Activated naive CD4-positive, alpha-beta T cell treated with anti-CD3 and anti-CD28 coated beads, Interleukin-2, amount 10 ng/mL, durations not matched to agents 7 days and 5 days (primary cell): ENCODE results near the gene NFE2L2.
"Not testable (repeated sequence)": the region's sequence is repeated elsewhere in the genome, so short reads cannot be mapped to it uniquely, and the experiment has no call there.

Experiments used
- CTCF ChIA-PET: fragments of 350-600 bp; sonication (Branson Sonifier 250); formaldehyde crosslinking; loops from one replicate; lab custom pipeline; 2021; ENCODE audit warnings: antibody characterized with exemption; lab: Charles Lee
- DNase-seq: peaks from one replicate; pipeline ENCODE4 v3.0.0-alpha.2; 2020
- H3K27ac Mint-ChIP-seq: one replicate; pipeline ENCODE4 v1.8.0; 2021; ENCODE audit warnings: mild to moderate bottlenecking, moderate library complexity, mixed read lengths
- H3K27me3 Mint-ChIP-seq: one replicate; pipeline ENCODE4 v1.8.0; 2021; ENCODE audit warnings: mild to moderate bottlenecking, mixed read lengths
- H3K36me3 Mint-ChIP-seq: one replicate; pipeline ENCODE4 v1.8.0; 2021; ENCODE audit warnings: mixed read lengths
- H3K4me1 Mint-ChIP-seq: one replicate; pipeline ENCODE4 v1.8.0; 2021; ENCODE audit warnings: mixed read lengths
- H3K4me3 Mint-ChIP-seq: one replicate; pipeline ENCODE4 v1.8.0; 2021; ENCODE audit warnings: mild to moderate bottlenecking, moderate library complexity, mixed read lengths
- H3K9me3 Mint-ChIP-seq: one replicate; pipeline ENCODE4 v1.8.0; 2021; ENCODE audit warnings: mixed read lengths

NFE2L2 gene

DNA sequence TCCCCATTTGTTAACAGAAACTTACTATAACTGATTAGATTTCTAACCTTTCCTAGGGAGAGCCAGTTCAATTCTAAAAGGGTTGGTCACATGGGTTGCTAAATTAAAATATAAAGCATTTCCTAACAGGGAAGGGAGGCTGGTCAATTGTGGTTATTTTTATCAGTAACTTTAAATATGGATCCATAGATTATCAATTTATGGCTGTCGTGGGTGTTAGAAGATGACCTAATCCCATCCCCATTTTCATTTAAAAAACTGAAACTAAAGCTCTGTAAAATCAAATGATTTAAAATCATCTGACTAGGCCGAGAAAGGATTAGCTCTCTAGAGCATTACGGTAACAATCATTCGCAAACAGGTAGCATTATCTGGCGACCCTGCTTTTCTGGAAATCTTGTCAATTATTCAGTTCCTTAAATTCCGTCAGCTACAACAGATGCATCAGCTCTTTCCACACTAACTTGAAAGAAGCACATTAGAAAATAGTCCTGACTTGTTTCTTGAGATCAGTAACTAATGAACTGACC, 52.9 kb downstream of the NFE2L2 start:
- CTCF ChIA-PET, result interaction anchor here (0.7 to 1.5 kb wide), 8 partner anchors 16 to 122 kb away, joined by 3 to 6 read pairs (median 4); partner anchors contain the start of gene NFE2L2
- no peak for DNase-seq
- Mint-ChIP-seq H3K27me3 (peaks cover 5% of the 10 kb centered on the region), H3K27ac (peak overlapping the region; percentile 99), H3K4me3 (peak overlapping the region; percentile 89), H3K36me3 (peaks cover 35% of the 10 kb centered on the region), H3K4me1 (peaks cover 46% of the 10 kb centered on the region), H3K9me3 (no peaks in the 10 kb centered on the region)

DNA sequence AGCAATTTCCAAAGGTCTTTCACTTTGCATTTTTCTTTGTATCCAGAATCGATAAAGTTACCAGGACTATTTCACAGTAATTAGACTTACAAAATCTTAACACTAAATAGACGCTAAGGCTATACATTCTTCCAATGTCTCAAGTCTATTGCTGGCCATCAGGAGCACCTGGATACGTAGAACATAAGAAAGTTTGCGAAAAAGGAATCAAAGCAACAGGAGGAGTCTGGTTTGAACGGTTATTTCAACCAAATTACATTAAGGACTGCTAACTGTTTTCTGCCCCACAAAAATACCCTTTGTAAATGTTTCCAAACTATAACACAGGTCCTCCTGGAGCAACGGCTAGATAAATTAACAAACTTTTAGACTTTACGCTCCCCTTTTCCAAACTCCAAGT, 53.4 kb downstream of the NFE2L2 start:
- peaks cover 32% of the 10 kb centered on the region for H3K36me3 Mint-ChIP-seq
- H3K4me3 Mint-ChIP-seq, result peak overlapping the region; percentile 89
- H3K9me3 Mint-ChIP-seq, result no peaks in the 10 kb centered on the region
- H3K27me3 Mint-ChIP-seq, result peaks cover 5% of the 10 kb centered on the region
- H3K27ac Mint-ChIP-seq, result peak overlapping the region; percentile 99
- H3K4me1 Mint-ChIP-seq, result peaks cover 44% of the 10 kb centered on the region
- CTCF ChIA-PET, result interaction anchor here (0.9 to 1.3 kb wide), 7 partner anchors 15 to 123 kb away, joined by 3 to 6 read pairs (median 5); no protein-coding TSS in a partner anchor
- no peak for DNase-seq

- Mint-ChIP-seq H3K9me3 (no peaks in the 10 kb centered on the region), H3K27me3 (no peaks in the 10 kb centered on the region), H3K4me1 (peaks cover 21% of the 10 kb centered on the region), H3K36me3 (peaks cover 5% of the 10 kb centered on the region), H3K4me3 (no peak overlapping the region), H3K27ac (no peak overlapping the region)
- DNase-seq, result no peak
- CTCF ChIA-PET, result no interaction called here
These were observed 57.4 kb downstream of the NFE2L2 start for GRCh38 chr2:177207101-177207500.

DNA sequence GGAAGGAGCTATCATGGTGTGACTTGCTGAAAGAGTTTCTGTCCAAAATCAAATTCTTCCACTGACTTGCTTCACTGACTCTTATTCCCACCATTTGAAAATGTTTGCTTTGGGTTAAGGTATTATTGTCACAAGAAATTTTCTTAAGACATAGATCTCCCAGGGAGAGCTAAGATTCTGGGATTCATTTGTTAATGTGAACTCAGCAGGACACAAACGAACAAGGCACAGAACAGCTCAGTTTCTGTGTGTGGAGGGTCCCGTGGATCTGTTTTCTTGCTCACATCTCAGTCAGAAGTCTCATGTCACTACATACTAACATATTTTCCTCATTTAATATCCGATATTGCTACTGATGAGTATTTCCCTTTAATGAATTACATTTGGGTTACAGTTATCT, 60.1 kb downstream of the NFE2L2 start:
- Mint-ChIP-seq H3K27me3 (no peaks in the 10 kb centered on the region), H3K4me1 (peaks cover 6% of the 10 kb centered on the region), H3K36me3 (peaks cover 2% of the 10 kb centered on the region), H3K4me3 (no peak overlapping the region), H3K27ac (no peak overlapping the region), H3K9me3 (no peaks in the 10 kb centered on the region)
- CTCF ChIA-PET, result no interaction called here
- no peak for DNase-seq

- Mint-ChIP-seq H3K27ac (no peak overlapping the region), H3K27me3 (no peaks in the 10 kb centered on the region), H3K4me3 (no peak overlapping the region), H3K36me3 (peaks cover 2% of the 10 kb centered on the region), H3K9me3 (no peaks in the 10 kb centered on the region), H3K4me1 (peaks cover 3% of the 10 kb centered on the region)
- no peak for DNase-seq
- CTCF ChIA-PET, result interaction anchor here (0.7 to 1.6 kb wide), 6 partner anchors 32 to 132 kb away, joined by 3 to 5 read pairs (median 4); no protein-coding TSS in a partner anchor
These were observed 62.6 kb downstream of the NFE2L2 start for GRCh38 chr2:177201919-177202346.

DNA sequence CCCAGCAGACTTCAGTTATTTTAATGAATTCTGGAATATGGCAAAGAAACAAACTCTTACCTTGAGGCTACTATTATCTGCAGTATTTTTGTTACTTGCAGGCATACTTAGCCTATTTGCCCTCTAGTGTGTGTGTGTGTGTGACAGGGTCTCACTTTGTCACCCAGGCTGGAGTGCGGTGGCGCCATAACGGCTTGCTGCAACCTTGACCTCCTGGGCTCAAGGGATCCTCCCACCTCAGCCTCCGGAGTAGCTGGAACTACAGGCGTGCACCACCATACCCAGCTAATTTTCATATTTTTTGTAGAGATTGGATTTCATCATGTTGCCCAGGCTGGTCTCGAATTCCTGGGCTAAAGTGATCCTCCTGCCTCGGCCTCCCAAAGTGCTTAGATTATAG, 64.1 kb downstream of the NFE2L2 start:
- not testable (repeated sequence) for H3K27me3 Mint-ChIP-seq, H3K27ac Mint-ChIP-seq, H3K36me3 Mint-ChIP-seq, H3K4me3 Mint-ChIP-seq, H3K9me3 Mint-ChIP-seq, DNase-seq, H3K4me1 Mint-ChIP-seq
- CTCF ChIA-PET, result interaction anchor here (1.4 kb wide), 1 partner anchor 110 kb away, joined by 3 read pairs; no protein-coding TSS in a partner anchor

- H3K9me3 Mint-ChIP-seq, result no peaks in the 10 kb centered on the region
- H3K4me3 Mint-ChIP-seq, result no peak overlapping the region
- H3K27me3 Mint-ChIP-seq, result no peaks in the 10 kb centered on the region
- no peaks in the 10 kb centered on the region for H3K36me3 Mint-ChIP-seq
- no peak for DNase-seq
- CTCF ChIA-PET, result interaction anchor here (0.9 to 1.6 kb wide), 3 partner anchors 17 to 69 kb away, joined by 3 to 4 read pairs (median 4); partner anchors contain the start of gene NFE2L2
- H3K27ac Mint-ChIP-seq, result no peak overlapping the region
- H3K4me1 Mint-ChIP-seq, result peaks cover 2% of the 10 kb centered on the region
These were observed 69.3 kb downstream of the NFE2L2 start for GRCh38 chr2:177195194-177195593.

GRCh38 chr2:177193240-177193639, 71.3 kb downstream of the NFE2L2 start:
- Mint-ChIP-seq H3K4me1 (peaks cover 2% of the 10 kb centered on the region), H3K9me3 (no peaks in the 10 kb centered on the region), H3K27me3 (no peaks in the 10 kb centered on the region), H3K4me3 (no peak overlapping the region), H3K36me3 (no peaks in the 10 kb centered on the region), H3K27ac (no peak overlapping the region)
- no peak for DNase-seq
- CTCF ChIA-PET, result interaction anchor here (0.9 kb wide), 1 partner anchor 28 kb away, joined by 6 read pairs; no protein-coding TSS in a partner anchor

DNA sequence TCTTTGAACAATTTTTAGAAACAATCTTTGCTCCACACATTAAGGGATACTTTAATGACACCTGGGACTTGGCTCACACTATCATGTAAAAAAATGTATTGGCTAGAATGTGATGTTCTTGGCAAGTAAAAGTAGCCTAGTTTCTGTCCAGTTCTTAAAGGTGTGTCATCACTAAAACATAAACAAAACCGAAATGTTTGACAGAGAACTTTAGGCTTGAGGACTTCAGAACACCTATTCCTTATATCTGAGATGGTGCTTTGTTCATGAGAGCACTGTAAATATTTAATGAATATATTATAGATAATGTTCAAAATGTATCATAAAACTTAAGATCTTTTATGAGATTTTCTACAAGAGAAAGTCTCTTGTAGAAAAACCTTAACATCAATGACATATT, 71.7 kb downstream of the NFE2L2 start:
- Mint-ChIP-seq H3K9me3 (no peaks in the 10 kb centered on the region), H3K4me3 (no peak overlapping the region), H3K36me3 (no peaks in the 10 kb centered on the region), H3K4me1 (peaks cover 2% of the 10 kb centered on the region), H3K27ac (no peak overlapping the region), H3K27me3 (no peaks in the 10 kb centered on the region)
- no peak for DNase-seq
- CTCF ChIA-PET, result no interaction called here

DNA sequence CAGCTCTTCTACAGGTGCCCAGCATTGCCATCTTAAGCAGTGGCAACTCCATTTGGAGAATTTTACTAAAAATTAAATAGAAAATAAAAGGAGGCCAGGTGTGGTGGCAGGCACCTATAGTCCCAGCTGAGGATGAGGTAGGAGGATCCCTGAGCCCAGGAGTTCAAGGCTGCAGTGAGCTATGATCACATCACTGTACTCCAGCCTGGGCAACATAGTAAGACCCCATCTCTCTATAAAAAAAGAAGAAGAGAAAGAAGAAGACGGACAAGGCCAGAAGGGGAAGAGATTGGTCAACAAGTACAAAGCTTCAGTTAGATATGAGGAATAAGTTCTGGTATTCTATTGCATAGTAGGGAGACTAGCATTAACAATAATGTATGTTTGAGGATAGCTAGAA, 73.6 kb downstream of the NFE2L2 start:
- CTCF ChIA-PET, result interaction anchor here (1.4 kb wide), 1 partner anchor 106 kb away, joined by 3 read pairs; no protein-coding TSS in a partner anchor
- H3K27ac Mint-ChIP-seq, result no peak overlapping the region
- H3K36me3 Mint-ChIP-seq, result no peaks in the 10 kb centered on the region
- peaks cover 7% of the 10 kb centered on the region for H3K27me3 Mint-ChIP-seq
- H3K4me3 Mint-ChIP-seq, result no peak overlapping the region
- H3K4me1 Mint-ChIP-seq, result peaks cover 2% of the 10 kb centered on the region
- H3K9me3 Mint-ChIP-seq, result no peaks in the 10 kb centered on the region
- DNase-seq, result no peak

DNA sequence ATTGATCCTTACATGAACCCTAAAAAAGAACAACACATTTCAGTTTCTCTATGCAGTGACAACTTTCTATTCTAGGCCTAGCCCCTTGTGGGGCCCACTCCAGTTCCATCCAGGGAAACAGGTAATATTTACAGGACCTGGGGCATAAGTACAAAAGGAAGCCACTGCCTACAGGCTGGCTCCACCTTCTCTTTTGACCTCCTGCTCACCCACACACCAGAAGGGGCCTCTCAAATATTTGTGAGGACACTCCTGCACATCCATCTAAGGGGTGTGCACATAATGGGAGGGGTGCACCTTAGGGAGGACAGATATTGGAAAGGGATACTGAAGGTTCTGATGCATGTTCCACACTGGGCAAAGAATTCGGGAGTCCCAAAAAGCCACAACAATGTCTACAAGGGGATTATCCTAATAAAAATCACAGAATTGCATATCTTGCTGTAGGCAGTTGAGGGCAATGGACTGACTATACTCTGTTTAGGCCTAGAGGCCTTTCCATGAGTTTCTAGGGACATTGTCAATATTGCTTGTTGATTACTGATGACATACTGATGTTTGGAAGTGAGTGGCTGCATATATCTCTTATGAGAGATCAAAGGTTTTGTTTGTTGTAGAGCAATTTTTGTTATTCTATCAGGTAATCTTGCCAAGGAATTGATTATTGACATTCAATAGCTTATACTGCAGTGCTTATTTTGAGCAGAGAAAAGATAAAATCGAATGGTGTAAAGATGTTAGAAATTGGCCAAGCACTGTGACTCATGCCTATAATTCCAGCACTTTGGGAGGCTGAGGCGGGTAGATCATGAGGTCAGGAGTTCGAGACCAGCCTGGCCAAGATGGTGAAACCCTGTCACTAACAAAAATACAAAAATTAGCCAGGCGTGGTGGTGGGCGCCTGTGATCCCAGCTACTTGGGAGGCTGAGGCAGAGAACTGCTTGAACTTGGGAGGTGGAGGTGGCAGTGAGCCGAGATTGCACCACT, 75.8 kb downstream of the NFE2L2 start:
- no peak for DNase-seq
- no peak overlapping the region for H3K4me3 Mint-ChIP-seq
- CTCF ChIA-PET, result interaction anchor here (0.6 kb wide), 2 partner anchors 8 to 187 kb away, joined by 3 read pairs; no protein-coding TSS in a partner anchor
- H3K36me3 Mint-ChIP-seq, result no peaks in the 10 kb centered on the region
- no peak overlapping the region for H3K27ac Mint-ChIP-seq
- H3K9me3 Mint-ChIP-seq, result no peaks in the 10 kb centered on the region
- H3K4me1 Mint-ChIP-seq, result peaks cover 2% of the 10 kb centered on the region
- peaks cover 18% of the 10 kb centered on the region for H3K27me3 Mint-ChIP-seq

- no peak overlapping the region for H3K27ac Mint-ChIP-seq
- H3K36me3 Mint-ChIP-seq, result no peaks in the 10 kb centered on the region
These were observed 76.8 kb downstream of the NFE2L2 start for GRCh38 chr2:177187631-177188312.

GRCh38 chr2:177186038-177186437, 78.5 kb downstream of the NFE2L2 start:
- CTCF ChIA-PET, result interaction anchor here (1.3 kb wide), 1 partner anchor 9 kb away, joined by 3 read pairs; no protein-coding TSS in a partner anchor
- H3K27ac Mint-ChIP-seq, DNase-seq, H3K36me3 Mint-ChIP-seq, H3K4me3 Mint-ChIP-seq, H3K4me1 Mint-ChIP-seq, H3K9me3 Mint-ChIP-seq: not testable (repeated sequence)
- H3K27me3 Mint-ChIP-seq, result peaks cover 37% of the 10 kb centered on the region

More at GRCh38 chr2:177187631-177188312, 76.8 kb downstream of the NFE2L2 start:
- Mint-ChIP-seq H3K4me3 (no peak overlapping the region), H3K27me3 (peaks cover 28% of the 10 kb centered on the region), H3K9me3 (no peaks in the 10 kb centered on the region), H3K4me1 (no peaks in the 10 kb centered on the region)
- no peak for DNase-seq
- CTCF ChIA-PET, result no interaction called here

- Mint-ChIP-seq H3K9me3 (no peaks in the 10 kb centered on the region), H3K27ac (no peak overlapping the region), H3K4me3 (no peak overlapping the region), H3K27me3 (peaks cover 39% of the 10 kb centered on the region), H3K36me3 (no peaks in the 10 kb centered on the region), H3K4me1 (no peaks in the 10 kb centered on the region)
- CTCF ChIA-PET, result interaction anchor here (1.3 kb wide), 1 partner anchor 13 kb away, joined by 7 read pairs; no protein-coding TSS in a partner anchor
- no peak for DNase-seq
These were observed 79.9 kb downstream of the NFE2L2 start for GRCh38 chr2:177184606-177185005.
